Transverse colon (tissue), 3 donors: ENCODE data around the gene ECPAS.

Experiments used
- CTCF ChIP-seq, 5 experiments: fragments of 200-600 bp in 3 of 5; fragments of 450-650 bp in 2 of 5; sonication (generic) in 3 of 5; IDR thresholded peaks; 1 replicate in 2 of 5; 2 replicates in 3 of 5; pipeline ENCODE4 v1.5.1; 2016 to 2017; ENCODE audit warnings: antibody characterized with exemption in 5 of 5, inconsistent platforms in 3 of 5, mild to moderate bottlenecking in 2 of 5, moderate library complexity in 1 of 5
- EP300 ChIP-seq: sonication (generic); formaldehyde crosslinking; IDR thresholded peaks from one replicate; pipeline ENCODE4 v1.6.1; 2017; ENCODE audit warnings: antibody characterized with exemption, low read depth

GRCh38 chr9:111455638-111456037, 28.5 kb downstream of the ECPAS start:
- TF ChIP-seq CTCF (IDR thresholded peaks at IDR 0.05): no peak
- no peak for TF ChIP-seq EP300
